NCI-H510A treated with DMSO at 0.1 percent for 48 hours (cell line): ENCODE results near the gene OR2AP1.
A peak's percentile ranks its signal among the peaks of the same experiment; 100 is the strongest.
"Not testable (repeated sequence)": the region's sequence is repeated elsewhere in the genome, so short reads cannot be mapped to it uniquely, and the experiment has no call there.

Source experiments
- DNase-seq: peaks from one replicate; lab custom pipeline; 2025; lab: John Stamatoyannopoulos, UW

OR2AP1 gene

DNA sequence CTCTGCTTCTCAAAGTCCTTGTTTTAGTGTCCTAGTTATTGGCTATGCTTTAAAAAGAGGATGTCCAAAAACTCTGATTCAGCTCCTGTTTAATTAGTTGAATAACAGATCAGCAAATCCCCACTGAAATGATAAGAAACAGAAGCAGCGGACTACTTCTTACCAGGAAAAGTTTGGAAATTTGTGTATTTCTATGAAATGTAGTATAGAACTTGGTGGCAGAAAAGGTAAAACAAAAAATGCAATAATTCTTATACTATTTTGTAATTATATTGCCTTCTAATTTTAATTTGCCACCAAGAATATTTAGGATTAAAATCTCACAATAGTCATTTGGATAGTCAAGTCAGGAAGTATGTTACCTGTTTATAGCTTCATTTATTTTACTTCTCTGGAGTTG lies at the start of gene OR2AP1:
Gene OR2AP1, plus strand, starts transcription at position 301 of the 400 bp plus-strand sequence. CDS start 1,947 bp downstream, outside the sequence.
- no peak for DNase-seq

DNA sequence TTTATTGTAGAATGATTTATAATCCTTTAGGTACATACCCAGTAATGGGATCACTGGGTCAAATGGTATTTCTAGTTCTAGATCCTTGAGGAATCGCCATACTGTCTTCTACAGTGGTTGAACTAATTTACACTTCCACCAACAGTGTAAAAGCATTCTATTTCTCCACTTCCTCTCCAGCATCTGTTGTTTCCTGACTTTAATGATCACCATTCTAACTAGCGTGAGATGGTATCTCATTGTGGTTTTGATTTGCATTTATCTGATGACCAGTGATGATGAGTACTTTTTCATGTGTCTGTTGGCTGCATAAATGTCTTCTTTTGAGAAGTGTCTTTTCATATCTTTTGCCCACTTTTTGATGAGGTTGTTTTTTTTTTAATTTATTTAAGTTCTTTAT lies 24.0 kb upstream of the OR2AP1 start:
- not testable (repeated sequence) for DNase-seq

GRCh38 chr12:55548756-55549155 lies 23.5 kb upstream of the OR2AP1 start:
- no peak for DNase-seq

GRCh38 chr12:55549302-55549701 lies 23.0 kb upstream of the OR2AP1 start, which contains the start of gene OR6C4:
Gene OR6C4, plus strand, starts transcription at chr12:55549602. Its CDS starts 1,625 bp downstream, at chr12:55551227.
- DNase-seq: no peak

DNA sequence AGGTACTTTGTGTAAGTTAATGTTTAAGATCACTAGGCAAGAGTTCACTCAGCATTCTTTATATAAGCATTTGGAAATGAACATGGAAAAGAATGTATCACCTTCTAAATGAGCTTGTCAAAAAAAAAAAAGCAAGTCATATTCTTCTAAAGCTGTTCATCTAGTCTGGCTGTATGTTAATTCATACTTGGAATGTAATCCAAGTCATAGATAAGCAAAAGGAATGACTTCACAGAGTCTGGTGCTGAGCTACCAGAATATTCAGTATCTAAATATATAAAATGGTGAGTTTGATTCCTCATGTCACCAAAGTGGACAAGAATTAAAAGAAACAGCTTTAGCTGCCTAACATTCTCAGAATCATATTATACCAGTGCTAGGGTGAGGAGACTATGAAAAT lies 18.0 kb upstream of the OR2AP1 start:
- no peak for DNase-seq

DNA sequence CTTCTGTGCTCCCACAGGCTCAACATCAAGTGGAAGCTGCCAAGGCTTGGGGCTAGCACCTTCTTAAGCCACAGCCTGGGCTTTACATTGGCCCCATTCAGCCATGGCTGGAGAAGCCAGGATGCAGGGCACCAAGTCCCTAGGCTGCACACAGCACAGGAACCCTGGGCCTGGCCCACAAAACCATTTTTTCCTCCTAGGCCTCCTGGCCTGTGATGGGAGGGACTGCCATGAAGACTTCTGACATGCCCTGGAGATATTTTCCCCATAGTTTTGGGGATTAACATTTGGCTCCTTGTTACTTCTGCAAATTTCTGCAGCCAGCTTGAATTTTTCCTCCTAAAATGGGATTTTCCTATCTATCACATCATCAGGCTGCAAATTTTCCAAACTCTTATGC lies 2.2 kb upstream of the OR2AP1 start:
- not testable (repeated sequence) for DNase-seq

DNA sequence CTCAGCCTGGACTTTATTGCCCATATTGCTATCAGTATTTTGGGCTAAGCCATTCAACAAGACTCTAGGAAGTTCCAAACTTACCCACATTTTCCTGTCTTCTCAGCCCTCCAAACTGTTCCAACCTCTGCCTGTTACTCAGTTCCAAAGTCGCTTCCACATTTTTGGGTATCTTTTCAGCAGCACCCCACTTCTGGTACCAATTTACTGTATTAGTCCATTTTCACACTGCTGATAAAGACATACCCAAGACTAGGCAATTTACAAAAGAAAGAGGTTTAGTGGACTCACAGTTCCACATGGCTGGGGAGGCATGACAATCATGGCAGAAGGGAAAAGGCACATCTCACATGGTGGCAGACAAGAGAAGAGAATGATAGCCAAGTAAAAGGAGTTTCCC lies 1.6 kb upstream of the OR2AP1 start:
- DNase-seq: not testable (repeated sequence)

DNA sequence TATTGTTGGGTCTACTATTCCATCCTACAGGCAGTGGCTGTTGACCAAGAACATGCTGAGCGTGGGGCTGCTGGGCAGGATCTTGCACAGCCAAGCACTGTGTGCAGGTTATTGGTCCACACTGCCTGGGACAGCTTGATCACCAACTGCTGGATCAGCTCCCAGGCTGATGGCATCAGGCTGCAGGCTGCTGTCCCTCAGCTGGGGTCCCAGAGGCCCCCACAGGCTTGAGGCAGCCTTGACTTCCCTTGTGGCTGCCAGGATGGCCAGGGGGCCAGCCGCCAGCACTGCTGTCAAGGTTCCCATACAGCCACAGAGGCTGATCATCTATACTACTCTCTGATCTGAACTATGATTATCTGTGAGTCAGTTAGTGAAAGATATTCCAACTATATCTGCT lies 9.8 kb downstream of the OR2AP1 start:
- DNase-seq: no peak

GRCh38 chr12:55585817-55586216 lies 13.5 kb downstream of the OR2AP1 start:
- DNase-seq: no peak

DNA sequence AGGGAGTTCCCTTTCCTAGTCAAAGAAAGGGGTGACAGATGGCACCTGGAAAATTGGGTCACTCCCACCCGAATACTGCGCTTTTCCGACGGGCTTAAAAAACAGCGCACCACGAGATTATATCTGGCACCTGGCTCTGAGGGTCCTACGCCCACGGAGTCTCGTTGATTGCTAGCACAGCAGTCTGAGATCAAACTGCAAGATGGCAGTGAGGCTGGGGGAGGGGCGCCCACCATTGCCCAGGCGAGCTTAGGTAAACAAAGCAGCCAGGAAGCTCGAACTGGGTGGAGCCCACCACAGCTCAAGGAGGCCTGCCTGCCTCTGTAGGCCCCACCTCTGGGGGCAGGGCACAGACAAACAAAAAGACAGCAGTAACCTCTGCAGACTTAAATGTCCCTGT lies 17.9 kb downstream of the OR2AP1 start:
- not testable (repeated sequence) for DNase-seq

GRCh38 chr12:55607821-55608594 lies 35.7 kb downstream of the OR2AP1 start:
- DNase-seq: peak; percentile 58

DNA sequence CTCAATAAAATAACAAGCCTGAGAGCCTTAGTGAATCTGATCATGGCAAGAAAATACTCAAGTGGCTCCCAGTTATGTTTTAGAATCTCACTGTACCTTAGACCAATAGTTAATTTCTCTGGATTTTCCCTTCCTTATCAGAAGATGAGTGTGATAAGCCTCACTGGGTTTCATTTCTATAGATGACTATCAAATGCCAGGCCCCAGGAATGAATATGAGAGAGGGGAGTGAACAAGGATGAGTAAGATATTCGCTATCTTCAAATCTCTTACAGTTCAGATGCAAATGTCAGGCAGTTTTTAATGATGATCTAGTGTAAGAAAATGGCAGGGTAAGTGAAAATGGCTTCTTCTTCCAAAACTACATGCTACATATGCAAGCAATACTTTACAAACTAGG lies 38.3 kb downstream of the OR2AP1 start:
- DNase-seq: no peak

GRCh38 chr12:55612646-55613045 lies 40.4 kb downstream of the OR2AP1 start:
- DNase-seq: peak; percentile 47

DNA sequence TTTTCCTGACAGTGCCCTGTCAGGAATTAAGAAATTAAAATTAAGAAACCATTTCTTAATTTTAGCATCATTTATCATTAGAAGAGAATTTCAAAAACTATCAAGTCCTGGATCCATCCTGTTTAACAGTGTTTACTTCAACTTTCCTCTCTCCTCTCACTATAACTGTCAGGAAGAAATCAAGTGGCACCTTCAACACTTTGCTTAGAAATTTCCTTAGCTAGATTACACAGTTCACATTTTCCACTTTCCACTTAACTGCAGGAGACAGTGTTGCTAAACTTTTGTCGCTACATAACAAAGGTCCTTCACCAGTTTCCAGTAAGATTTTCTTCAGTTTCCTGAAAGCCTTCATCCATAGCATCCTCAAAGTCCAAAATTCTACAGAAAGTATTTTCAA lies 42.5 kb downstream of the OR2AP1 start:
- no peak for DNase-seq

DNA sequence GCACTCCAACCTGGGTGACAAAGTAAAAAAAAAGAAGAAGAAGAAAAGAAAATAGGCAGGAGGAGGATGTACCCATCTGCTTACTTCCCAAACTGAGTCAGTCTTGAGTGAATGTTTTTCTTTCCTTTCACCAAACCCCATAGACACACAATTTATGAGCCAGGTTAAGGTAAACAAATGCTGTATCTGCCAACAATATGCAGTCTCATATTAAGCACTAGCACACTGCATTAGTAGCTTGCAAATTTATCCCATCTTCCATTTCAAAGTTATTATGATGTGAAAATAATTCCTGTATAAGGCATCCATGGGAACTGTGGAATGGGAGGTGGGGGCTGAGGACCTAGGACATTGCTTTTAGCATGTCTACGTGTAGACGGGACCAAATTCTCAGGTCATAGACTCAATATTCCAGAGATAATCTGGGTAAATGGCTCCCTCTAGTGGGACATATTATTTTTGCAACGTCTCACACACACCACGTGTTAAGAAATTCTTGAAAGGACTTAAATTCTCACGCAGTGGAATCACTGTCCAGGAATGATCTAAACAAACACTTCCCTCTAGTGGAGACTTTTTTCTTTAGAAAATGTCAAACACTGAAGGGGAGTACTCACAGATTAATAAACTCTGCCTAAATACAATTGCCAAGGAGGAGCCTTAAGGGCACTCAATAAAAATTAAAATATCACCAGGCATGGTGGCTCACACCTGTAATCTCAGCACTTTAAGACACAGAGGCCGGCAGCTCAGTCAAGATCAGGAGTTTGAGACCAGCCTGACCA lies 47.3 kb downstream of the OR2AP1 start:
- DNase-seq: peak; percentile 93

GRCh38 chr12:55624056-55624455 lies 51.8 kb downstream of the OR2AP1 start:
- DNase-seq: no peak
